LNCaP clone FGC (cell line): ENCODE measurements around the gene ARHGEF1.
A peak's percentile ranks its signal among the peaks of the same experiment; 100 is the strongest.

Source experiments
- DNase-seq: peaks from one replicate; pipeline ENCODE4 v3.0.0-alpha.2; 2011; ENCODE audit warnings: low read depth
- H3K4me3 ChIP-seq: 2 replicates; pipeline ENCODE4 v1.5.1; 2011; ENCODE audit warnings: mild to moderate bottlenecking, low read depth, low read length, control low read depth
- CTCF ChIP-seq: IDR thresholded peaks from 2 replicates; pipeline ENCODE4 v1.5.1; 2012; ENCODE audit warnings: mild to moderate bottlenecking; ENCODE audit not compliant: control insufficient read depth, insufficient read depth; ENCODE audit errors: extremely low read depth

Gene ARHGEF1

GRCh38 chr19:41897820-41898219 is 14.8 kb downstream of the ARHGEF1 start:
- no peak for DNase-seq
- H3K4me3 ChIP-seq: no peak overlapping the region
- no peak for TF ChIP-seq CTCF

- no peak for DNase-seq
- H3K4me3 ChIP-seq: no peak overlapping the region
- TF ChIP-seq CTCF: no peak
Measured at GRCh38 chr19:41898235-41898634, 15.3 kb downstream of the ARHGEF1 start.

GRCh38 chr19:41901707-41902360 is 18.9 kb downstream of the ARHGEF1 start:
- no peak overlapping the region for H3K4me3 ChIP-seq
- DNase-seq: no peak
- no peak for TF ChIP-seq CTCF

GRCh38 chr19:41902594-41902993 is 19.6 kb downstream of the ARHGEF1 start:
- no peak for TF ChIP-seq CTCF
- H3K4me3 ChIP-seq: no peak overlapping the region
- no peak for DNase-seq

GRCh38 chr19:41903193-41903953 is 20.4 kb downstream of the ARHGEF1 start:
- no peak for TF ChIP-seq CTCF
- DNase-seq: no peak

GRCh38 chr19:41904118-41904870 is 21.3 kb downstream of the ARHGEF1 start:
- TF ChIP-seq CTCF: no peak
- DNase-seq: peak; percentile 69
- H3K4me3 ChIP-seq: 0 out of 2 replicates have a peak overlapping the region, but pooled peaks have one; percentile 9

More at GRCh38 chr19:41903193-41903953, 20.4 kb downstream of the ARHGEF1 start:
- no peak overlapping the region for H3K4me3 ChIP-seq
